Activated CD8-positive, alpha-beta T cell treated with anti-CD3 and anti-CD28 coated beads for 36 hours (primary cell): ENCODE measurements around the gene CLMN. TPM values are rescaled to one million over a fixed set of nuclear protein-coding genes. Genes with fewer than 3 reads are reported as not detected.

Experiments
- ATAC-seq: fragments of 200-7000 bp; cut with Tn5 transposase; one replicate; pipeline ENCODE4 v1.10.0; 2021; ENCODE audit warnings: mild to moderate bottlenecking, moderate library complexity
- CTCF ChIA-PET: fragments of 350-600 bp; sonication (Branson Sonifier 250); formaldehyde crosslinking; loops from one replicate; lab custom pipeline; 2021; ENCODE audit warnings: antibody characterized with exemption; lab: Charles Lee
- POLR2A ChIA-PET: fragments of 350-600 bp; sonication (Branson Sonifier 250); formaldehyde crosslinking; loops from one replicate; lab custom pipeline; 2021; ENCODE audit warnings: antibody characterized with exemption; lab: Charles Lee
- DNase-seq: peaks from one replicate; pipeline ENCODE4 v3.0.0-alpha.2; 2020
- H3K27ac Mint-ChIP-seq: one replicate; pipeline ENCODE4 v1.8.0; 2021; ENCODE audit warnings: mild to moderate bottlenecking, mixed read lengths
- H3K27me3 Mint-ChIP-seq: one replicate; pipeline ENCODE4 v1.8.0; 2021; ENCODE audit warnings: mixed read lengths
- H3K36me3 Mint-ChIP-seq: one replicate; pipeline ENCODE4 v1.8.0; 2021; ENCODE audit warnings: low read depth, mixed read lengths
- H3K4me1 Mint-ChIP-seq: one replicate; pipeline ENCODE4 v1.8.0; 2021; ENCODE audit warnings: low read depth, mixed read lengths
- H3K4me3 Mint-ChIP-seq: one replicate; pipeline ENCODE4 v1.8.0; 2021; ENCODE audit warnings: mild to moderate bottlenecking, moderate library complexity, mixed read lengths
- H3K9me3 Mint-ChIP-seq: one replicate; pipeline ENCODE4 v1.8.0; 2021; ENCODE audit warnings: mixed read lengths
- CTCF ChIP-seq: fragments of 200-600 bp; IDR thresholded peaks from one replicate; pipeline ENCODE4 v1.8.0; 2022; ENCODE audit warnings: antibody characterized with exemption, mild to moderate bottlenecking
- intact Hi-C: fragments of 100-400 bp; cut with micrococcal nuclease; formaldehyde crosslinking; loops from one replicate; pipeline ENCODE4 v1.10.0; 2022
- total RNA-seq, 2 experiments: library from RNA; stranded (reverse); gene quantifications; one replicate each; pipeline ENCODE4 v1.2.3, GENCODE V29; 2021

CLMN gene
- total RNA-seq, 2 experiments from 2014 or later, result 0.31 to 0.59 TPM

DNA sequence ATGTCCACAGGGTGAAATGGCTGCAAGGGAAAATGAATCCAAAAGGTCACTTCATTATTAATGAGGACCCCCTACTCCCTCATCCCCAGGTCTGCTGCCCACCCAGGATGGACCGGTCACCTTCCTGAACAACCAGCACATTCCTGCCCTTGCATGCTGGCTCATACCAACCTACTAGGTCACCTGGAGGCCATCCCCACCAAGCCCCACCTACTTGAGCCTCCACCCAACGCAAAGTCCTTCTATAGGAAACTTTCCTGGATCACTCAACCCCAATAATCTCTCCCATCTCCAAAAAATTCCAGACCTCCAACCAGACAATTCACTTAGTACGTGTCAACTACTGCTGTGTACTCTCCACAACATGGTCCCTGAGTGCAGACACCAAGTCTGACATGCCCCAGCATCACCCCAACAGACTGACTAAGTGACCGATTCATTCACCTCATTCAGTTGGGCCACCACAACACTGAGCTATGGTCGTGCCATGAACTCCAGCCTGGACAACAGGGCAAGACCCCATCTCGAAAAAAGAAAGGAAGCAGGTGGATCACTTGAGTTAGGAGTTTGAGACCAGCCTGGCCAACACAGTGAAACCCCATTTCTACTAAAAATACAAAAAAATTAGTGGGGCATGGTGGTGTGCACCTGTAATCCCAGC is 18.1 kb downstream of the CLMN start:
- TF ChIP-seq CTCF, result no peak
- H3K4me3 Mint-ChIP-seq, result no peak overlapping the region
- CTCF ChIA-PET, result no interaction called here
- H3K27me3 Mint-ChIP-seq, result peaks cover 7% of the 10 kb centered on the region
- DNase-seq (no peak), ATAC-seq (no peak)
- POLR2A ChIA-PET, result no interaction called here
- no peak overlapping the region for H3K27ac Mint-ChIP-seq
- H3K9me3 Mint-ChIP-seq, result no peaks in the 10 kb centered on the region
- H3K4me1 Mint-ChIP-seq, result no peaks in the 10 kb centered on the region
- intact Hi-C loops, result no loop called here
- no peaks in the 10 kb centered on the region for H3K36me3 Mint-ChIP-seq

DNA sequence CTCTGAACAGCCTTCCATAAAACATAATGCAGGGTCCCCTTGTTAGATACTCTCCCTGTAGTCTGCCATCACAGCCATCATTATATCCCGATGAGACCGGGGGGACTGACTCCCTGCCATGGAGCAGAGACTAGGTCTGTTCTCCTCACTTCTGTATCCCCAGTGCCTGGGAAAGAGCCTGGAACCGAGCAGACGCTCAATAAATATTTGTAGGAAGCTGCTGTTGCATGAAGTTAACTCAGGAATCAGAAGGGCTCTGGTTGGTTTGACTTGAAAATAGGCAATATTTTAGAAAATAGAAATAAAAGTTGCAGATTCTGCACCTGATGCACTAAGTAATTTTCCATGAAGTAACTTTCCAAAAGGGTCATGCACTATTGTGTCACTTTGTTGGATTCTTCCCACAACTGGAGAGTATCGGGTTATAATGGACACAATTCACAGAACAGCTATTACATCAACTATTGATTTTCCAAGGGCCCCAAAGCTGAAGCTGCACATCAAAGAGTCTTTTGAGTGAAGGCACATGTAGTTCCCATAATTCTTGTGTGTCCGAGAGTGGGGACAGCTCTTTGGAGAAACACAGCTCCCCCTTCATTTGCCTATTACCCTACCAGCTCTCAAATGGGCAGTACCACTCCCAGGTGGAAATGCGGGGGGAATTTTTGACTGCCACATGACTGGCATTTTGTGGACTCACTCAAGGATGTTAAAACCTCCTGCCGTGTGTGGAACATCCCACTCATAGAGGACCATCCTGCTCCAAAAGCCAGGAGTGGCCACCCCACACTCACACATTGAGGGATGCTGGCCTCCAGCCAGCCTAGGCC is 18.8 kb downstream of the CLMN start:
- H3K27ac Mint-ChIP-seq, result no peak overlapping the region
- CTCF ChIA-PET, result no interaction called here
- peaks cover 7% of the 10 kb centered on the region for H3K27me3 Mint-ChIP-seq
- DNase-seq (no peak), ATAC-seq (no peak)
- H3K4me3 Mint-ChIP-seq, result no peak overlapping the region
- POLR2A ChIA-PET, result no interaction called here
- H3K36me3 Mint-ChIP-seq, result no peaks in the 10 kb centered on the region
- H3K4me1 Mint-ChIP-seq, result no peaks in the 10 kb centered on the region
- no peak for TF ChIP-seq CTCF
- no peaks in the 10 kb centered on the region for H3K9me3 Mint-ChIP-seq
- intact Hi-C loops, result no loop called here

DNA sequence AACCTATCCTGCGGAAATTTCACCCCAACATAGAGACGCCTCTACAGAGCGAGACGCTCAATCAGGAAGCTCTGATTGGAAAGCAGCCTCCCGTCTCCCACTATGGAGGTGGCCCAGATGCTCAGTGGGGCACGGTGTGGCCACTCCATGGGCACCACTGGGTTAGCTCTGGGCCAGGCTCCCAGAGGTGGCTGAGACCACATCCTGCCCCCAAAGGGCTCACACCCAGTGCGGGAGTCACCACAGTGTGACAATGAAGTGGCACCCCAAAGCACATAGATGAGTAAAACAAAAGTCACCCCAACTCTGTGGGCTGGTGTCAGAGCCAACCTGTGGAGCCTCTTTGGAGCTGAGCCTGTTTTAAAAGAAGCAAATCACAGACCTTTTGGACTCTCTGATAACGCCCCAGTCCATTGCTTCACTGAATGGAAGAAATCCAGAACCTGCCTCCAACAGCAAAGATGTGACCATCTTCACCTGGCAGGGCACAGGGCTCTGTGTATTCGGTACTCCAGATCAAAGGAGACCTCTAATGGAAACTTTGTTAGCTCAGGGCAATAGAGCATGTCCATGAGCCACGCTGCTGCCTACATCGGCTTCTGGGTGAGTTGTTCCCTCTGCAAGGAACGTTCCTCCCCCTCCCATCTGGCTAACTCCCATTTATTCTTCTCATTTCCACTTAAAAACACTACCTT is 19.6 kb downstream of the CLMN start:
- no peak overlapping the region for H3K27ac Mint-ChIP-seq
- ChIA-PET POLR2A (interaction anchor here (0.7 kb wide), 1 partner anchor 16 kb away, joined by 3 read pairs; no protein-coding TSS in a partner anchor), CTCF (no interaction called here)
- DNase-seq (no peak), ATAC-seq (no peak)
- intact Hi-C loops, result no loop called here
- no peaks in the 10 kb centered on the region for H3K36me3 Mint-ChIP-seq
- no peak overlapping the region for H3K4me3 Mint-ChIP-seq
- peaks cover 3% of the 10 kb centered on the region for H3K9me3 Mint-ChIP-seq
- peaks cover 5% of the 10 kb centered on the region for H3K27me3 Mint-ChIP-seq
- no peaks in the 10 kb centered on the region for H3K4me1 Mint-ChIP-seq
- no peak for TF ChIP-seq CTCF

GRCh38 chr14:95299271-95299670 is 20.4 kb downstream of the CLMN start:
- ChIA-PET POLR2A (no interaction called here), CTCF (no interaction called here)
- Mint-ChIP-seq H3K27me3 (peaks cover 5% of the 10 kb centered on the region), H3K36me3 (no peaks in the 10 kb centered on the region), H3K4me3 (no peak overlapping the region), H3K27ac (no peak overlapping the region), H3K9me3 (peaks cover 3% of the 10 kb centered on the region), H3K4me1 (no peaks in the 10 kb centered on the region)
- ATAC-seq (no peak), DNase-seq (no peak)
- intact Hi-C loops, result no loop called here
- TF ChIP-seq CTCF, result no peak
